Neural crest cell (in vitro differentiated cells): ENCODE results near the gene KRT77. TPM values are rescaled to one million over a fixed set of nuclear protein-coding genes. Genes with fewer than 3 reads are reported as not detected.

Experiments used
- DNase-seq: peaks from one replicate; pipeline ENCODE4 v3.0.0; 2021; ENCODE audit warnings: low read depth, mixed read lengths, low spot score
- H3K27ac Mint-ChIP-seq: one replicate; pipeline ENCODE4 v1.8.0; 2021; ENCODE audit warnings: mild to moderate bottlenecking, mixed read lengths; ENCODE audit not compliant: unreplicated experiment
- H3K27me3 Mint-ChIP-seq: 2 replicates; pipeline ENCODE4 v1.8.0; 2021; ENCODE audit warnings: low read depth, mild to moderate bottlenecking, mixed read lengths
- H3K36me3 Mint-ChIP-seq: 2 replicates; pipeline ENCODE4 v1.8.0; 2021; ENCODE audit warnings: low read depth, mild to moderate bottlenecking, mixed read lengths
- H3K4me1 Mint-ChIP-seq: 2 replicates; pipeline ENCODE4 v1.8.0; 2021; ENCODE audit warnings: mixed read lengths
- H3K4me3 Mint-ChIP-seq: one replicate; pipeline ENCODE4 v1.8.0; 2021; ENCODE audit warnings: mild to moderate bottlenecking, mixed read lengths
- H3K9me3 Mint-ChIP-seq: 2 replicates; pipeline ENCODE4 v1.8.0; 2021; ENCODE audit warnings: mixed read lengths
- total RNA-seq: library from RNA; stranded (reverse); gene quantifications from 2 replicates; pipeline ENCODE4 v1.2.1, GENCODE V29; 2021
- TF ChIP-seq, protein P1 (sequence below): fragments of 200-600 bp; sonication (generic); conservative IDR thresholded peaks from 2 replicates; pipeline ENCODE4 v1.5.0; 2021; ENCODE audit warnings: antibody characterized with exemption, mild to moderate bottlenecking

The KRT77 gene
- total RNA-seq, 1 donor from 2014 or later, result not detected

GRCh38 chr12:52686063-52686462 is 17.3 kb downstream of the KRT77 start:
- Mint-ChIP-seq H3K27ac (no peak overlapping the region), H3K4me3 (no peak overlapping the region), H3K27me3 (peaks cover 79% of the 10 kb centered on the region), H3K9me3 (no peaks in the 10 kb centered on the region), H3K36me3 (no peaks in the 10 kb centered on the region), H3K4me1 (peaks cover 5% of the 10 kb centered on the region)
- no peak for DNase-seq
- TF ChIP-seq, protein P1, sequence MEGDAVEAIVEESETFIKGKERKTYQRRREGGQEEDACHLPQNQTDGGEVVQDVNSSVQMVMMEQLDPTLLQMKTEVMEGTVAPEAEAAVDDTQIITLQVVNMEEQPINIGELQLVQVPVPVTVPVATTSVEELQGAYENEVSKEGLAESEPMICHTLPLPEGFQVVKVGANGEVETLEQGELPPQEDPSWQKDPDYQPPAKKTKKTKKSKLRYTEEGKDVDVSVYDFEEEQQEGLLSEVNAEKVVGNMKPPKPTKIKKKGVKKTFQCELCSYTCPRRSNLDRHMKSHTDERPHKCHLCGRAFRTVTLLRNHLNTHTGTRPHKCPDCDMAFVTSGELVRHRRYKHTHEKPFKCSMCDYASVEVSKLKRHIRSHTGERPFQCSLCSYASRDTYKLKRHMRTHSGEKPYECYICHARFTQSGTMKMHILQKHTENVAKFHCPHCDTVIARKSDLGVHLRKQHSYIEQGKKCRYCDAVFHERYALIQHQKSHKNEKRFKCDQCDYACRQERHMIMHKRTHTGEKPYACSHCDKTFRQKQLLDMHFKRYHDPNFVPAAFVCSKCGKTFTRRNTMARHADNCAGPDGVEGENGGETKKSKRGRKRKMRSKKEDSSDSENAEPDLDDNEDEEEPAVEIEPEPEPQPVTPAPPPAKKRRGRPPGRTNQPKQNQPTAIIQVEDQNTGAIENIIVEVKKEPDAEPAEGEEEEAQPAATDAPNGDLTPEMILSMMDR, result no peak

GRCh38 chr12:52685406-52685890 is 17.9 kb downstream of the KRT77 start:
- Mint-ChIP-seq H3K36me3 (no peaks in the 10 kb centered on the region), H3K9me3 (no peaks in the 10 kb centered on the region), H3K4me3 (no peak overlapping the region), H3K27ac (no peak overlapping the region), H3K27me3 (peaks cover 75% of the 10 kb centered on the region), H3K4me1 (no peaks in the 10 kb centered on the region)
- DNase-seq, result no peak
- TF ChIP-seq, protein P1, result no peak

GRCh38 chr12:52684431-52684830 is 18.9 kb downstream of the KRT77 start:
- Mint-ChIP-seq H3K36me3 (no peaks in the 10 kb centered on the region), H3K9me3 (no peaks in the 10 kb centered on the region), H3K4me3 (no peak overlapping the region), H3K27ac (no peak overlapping the region), H3K4me1 (no peaks in the 10 kb centered on the region), H3K27me3 (peaks cover 69% of the 10 kb centered on the region)
- TF ChIP-seq, protein P1, result no peak
- no peak for DNase-seq

DNA sequence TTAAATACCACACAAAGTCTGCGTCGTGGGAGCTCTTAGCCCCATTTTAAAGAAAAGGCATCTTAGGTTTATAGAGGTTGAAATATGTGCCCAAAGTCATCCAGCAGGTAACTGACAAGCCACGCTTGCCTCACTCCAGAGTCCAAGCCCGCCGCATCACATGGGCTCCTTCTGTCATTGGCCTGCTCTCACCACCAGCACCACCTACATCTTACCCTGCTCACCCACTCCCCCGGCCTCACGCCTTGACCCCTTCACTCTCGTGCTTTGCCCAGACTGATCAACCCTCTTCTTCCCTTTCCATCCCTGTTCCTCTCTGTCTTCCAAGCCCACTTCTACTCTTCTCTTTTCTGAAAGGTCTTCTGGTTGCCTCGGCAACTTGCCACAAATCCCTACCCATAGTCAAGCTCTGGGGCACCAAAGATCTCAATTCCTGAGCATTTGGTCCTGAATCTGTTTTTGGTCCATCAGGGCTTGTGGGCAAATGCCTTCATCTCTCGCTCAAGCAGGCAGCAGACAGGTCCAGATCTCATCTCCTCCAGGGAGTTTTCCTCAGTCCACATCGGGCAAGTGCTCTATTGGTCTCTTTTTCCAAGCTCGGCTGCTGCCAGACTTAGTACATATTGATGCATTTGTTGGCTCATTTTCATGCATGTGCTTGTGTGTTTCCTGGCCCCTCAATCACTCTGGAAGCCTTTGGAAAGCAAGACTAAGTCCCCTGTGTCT is 19.6 kb downstream of the KRT77 start:
- Mint-ChIP-seq H3K4me1 (no peaks in the 10 kb centered on the region), H3K36me3 (no peaks in the 10 kb centered on the region), H3K27me3 (peaks cover 66% of the 10 kb centered on the region), H3K27ac (no peak overlapping the region), H3K9me3 (no peaks in the 10 kb centered on the region), H3K4me3 (no peak overlapping the region)
- no peak for DNase-seq
- TF ChIP-seq, protein P1, result no peak

DNA sequence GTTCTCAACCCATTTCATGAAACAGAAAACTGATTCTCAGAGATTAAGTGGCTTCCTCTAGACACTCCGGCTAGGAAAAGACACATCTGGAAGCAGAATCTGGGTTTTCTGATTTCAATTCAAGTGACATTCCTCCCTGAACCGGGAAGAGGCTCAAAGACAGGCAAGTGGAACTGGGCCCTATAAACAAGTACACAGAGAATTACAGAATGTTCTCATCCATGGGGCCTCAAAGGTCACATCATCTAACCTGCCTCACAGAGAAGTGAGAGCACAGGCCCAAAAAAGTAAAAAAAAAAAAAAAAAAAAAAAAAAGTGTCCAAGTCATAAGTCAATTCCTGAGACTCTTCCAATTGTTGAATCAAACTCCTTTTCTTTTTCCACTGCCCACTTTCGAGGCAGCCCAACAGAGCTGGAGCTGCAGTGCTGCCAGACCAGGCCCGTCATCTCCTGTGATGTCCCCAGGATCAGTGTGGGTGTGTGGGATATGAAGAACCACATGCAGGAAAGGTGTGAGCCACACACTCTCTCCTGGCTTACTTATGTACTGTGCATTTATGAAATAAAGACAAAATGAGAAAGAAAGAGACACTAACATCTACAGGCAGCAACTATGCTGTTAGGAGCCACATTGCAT is 20.3 kb downstream of the KRT77 start:
- no peaks in the 10 kb centered on the region for H3K4me1 Mint-ChIP-seq
- H3K4me3 Mint-ChIP-seq, result no peak overlapping the region
- no peak for DNase-seq
- H3K27ac Mint-ChIP-seq, result no peak overlapping the region
- peaks cover 60% of the 10 kb centered on the region for H3K27me3 Mint-ChIP-seq
- TF ChIP-seq, protein P1, result no peak
- H3K36me3 Mint-ChIP-seq, result no peaks in the 10 kb centered on the region
- no peaks in the 10 kb centered on the region for H3K9me3 Mint-ChIP-seq
